HepG2 (cell line): ENCODE results near the gene ARHGEF40. TPM values are rescaled to one million over a fixed set of nuclear protein-coding genes. Genes with fewer than 3 reads are reported as not detected.

ENCODE experiments used
- CENPT ChIP-seq: sonication (generic); formaldehyde crosslinking; IDR thresholded peaks from 2 replicates; pipeline ENCODE4 v1.8.0; 2022; ENCODE audit warnings: low read depth, mild to moderate bottlenecking, moderate library complexity, missing genetic modification reagents
- CENPX ChIP-seq: sonication (generic); formaldehyde crosslinking; IDR thresholded peaks from 2 replicates; pipeline ENCODE4 v1.9.0; 2021; ENCODE audit warnings: mild to moderate bottlenecking, missing genetic modification reagents, moderate library complexity
- DNMT3B ChIP-seq: conservative IDR thresholded peaks from 2 replicates; pipeline ENCODE4 v1.6.1; 2016; ENCODE audit warnings: missing biosample characterization, control low read depth
- FOSL2 ChIP-seq: sonication (generic); formaldehyde crosslinking; IDR thresholded peaks from 2 replicates; pipeline ENCODE4 v1.4.0; 2020; ENCODE audit warnings: missing genetic modification reagents
- IKZF5 ChIP-seq: IDR thresholded peaks from 2 replicates; pipeline ENCODE4 v1.6.1; 2018; ENCODE audit warnings: missing genetic modification reagents, mild to moderate bottlenecking, missing compliant biosample characterization
- KDM5B ChIP-seq: sonication (generic); formaldehyde crosslinking; IDR thresholded peaks from 2 replicates; pipeline ENCODE4 v1.4.0; 2020; ENCODE audit warnings: missing genetic modification reagents, mild to moderate bottlenecking, borderline replicate concordance
- MIER2 ChIP-seq: IDR thresholded peaks from 2 replicates; pipeline ENCODE4 v1.6.1; 2016; ENCODE audit warnings: missing biosample characterization, missing genetic modification reagents
- MXD1 ChIP-seq: sonication (generic); formaldehyde crosslinking; IDR thresholded peaks from 2 replicates; pipeline ENCODE4 v1.4.0; 2020; ENCODE audit warnings: mild to moderate bottlenecking, missing genetic modification reagents
- PLSCR1 ChIP-seq: sonication (generic); formaldehyde crosslinking; IDR thresholded peaks from 2 replicates; pipeline ENCODE4 v1.5.0; 2020; ENCODE audit warnings: missing genetic modification reagents, mild to moderate bottlenecking, borderline replicate concordance
- POLR2A ChIP-seq, 2 experiments: IDR thresholded peaks; 2 replicates each; pipeline ENCODE4 v1.6.1; 2011; ENCODE audit warnings: low read depth in 2 of 2, low read length in 2 of 2, mild to moderate bottlenecking in 1 of 2, moderate library complexity in 1 of 2; ENCODE audit not compliant: insufficient read depth in 1 of 2
- PRDM15 ChIP-seq: sonication (generic); formaldehyde crosslinking; IDR thresholded peaks from 2 replicates; pipeline ENCODE4 v1.4.0; 2020; ENCODE audit warnings: missing genetic modification reagents
- RAD51 ChIP-seq: fragments of 450-650 bp; IDR thresholded peaks from 2 replicates; pipeline ENCODE4 v1.6.1; 2016; ENCODE audit warnings: borderline replicate concordance
- RFXANK ChIP-seq: IDR thresholded peaks from 2 replicates; pipeline ENCODE4 v1.6.1; 2016
- SMAD3 ChIP-seq: sonication (generic); formaldehyde crosslinking; IDR thresholded peaks from 2 replicates; pipeline ENCODE4 v1.4.0; 2020; ENCODE audit warnings: missing genetic modification reagents
- SSRP1 ChIP-seq: IDR thresholded peaks from 2 replicates; pipeline ENCODE4 v1.6.1; 2016; ENCODE audit warnings: control low read depth
- SUZ12 ChIP-seq: fragments of 150-350 bp; IDR thresholded peaks from 2 replicates; pipeline ENCODE4 v1.6.1; 2014; ENCODE audit warnings: low read depth, low read length
- ZNF101 ChIP-seq: sonication (generic); formaldehyde crosslinking; IDR thresholded peaks from 2 replicates; pipeline ENCODE4 v1.4.0; 2020; ENCODE audit warnings: mild to moderate bottlenecking, low read depth, missing genetic modification reagents, borderline replicate concordance
- ZNF337 ChIP-seq: sonication (generic); formaldehyde crosslinking; IDR thresholded peaks from 2 replicates; pipeline ENCODE4 v1.5.1; 2020; ENCODE audit warnings: missing genetic modification reagents, low read depth, mild to moderate bottlenecking, borderline replicate concordance
- ZNF501 ChIP-seq: sonication (generic); formaldehyde crosslinking; IDR thresholded peaks from 2 replicates; pipeline ENCODE4 v1.5.1; 2020; ENCODE audit warnings: mild to moderate bottlenecking, moderate library complexity, missing genetic modification reagents
- ZNF567 ChIP-seq: sonication (generic); formaldehyde crosslinking; IDR thresholded peaks from 2 replicates; pipeline ENCODE4 v1.8.1; 2023; ENCODE audit warnings: mild to moderate bottlenecking, missing genetic modification reagents, borderline replicate concordance
- ZNF572 ChIP-seq: sonication (generic); formaldehyde crosslinking; IDR thresholded peaks from 2 replicates; pipeline ENCODE4 v1.5.1; 2020; ENCODE audit warnings: mild to moderate bottlenecking, missing genetic modification reagents
- polyA plus RNA-seq, 8 experiments: library from polyadenylated mRNA; depleted of rRNA in 3 of 8; stranded (reverse) in 7 of 8; unstranded in 1 of 8; fragments of >200 nt; fragmentation: Illumina TruSeq in 4 of 8; extraction: Trizol in 4 of 8; gene quantifications; 2 replicates each; pipeline versions ENCODE4 v1.2.1 to v1.2.3, GENCODE V29; 2011 to 2016; ENCODE audit warnings: low read depth in 4 of 8, missing spikeins in 1 of 8, mixed read lengths in 1 of 8; ENCODE audit not compliant: insufficient read depth in 1 of 8
- total RNA-seq, 5 experiments: library from RNA; depleted of rRNA; stranded (reverse); fragments of >200 nt; fragmentation: Illumina TruSeq; extraction: Trizol; gene quantifications; 2 replicates each; pipeline ENCODE4 v1.2.3, GENCODE V29; 2016; ENCODE audit warnings: low read depth in 1 of 5
- TF ChIP-seq, protein P1 (sequence below): sonication (generic); formaldehyde crosslinking; IDR thresholded peaks from 2 replicates; pipeline ENCODE4 v1.8.1; 2023; ENCODE audit warnings: missing genetic modification reagents, mild to moderate bottlenecking, borderline replicate concordance
- TF ChIP-seq, protein P2 (sequence below): sonication (generic); formaldehyde crosslinking; conservative IDR thresholded peaks from 2 replicates; pipeline ENCODE4 v1.8.0; 2022; ENCODE audit warnings: missing genetic modification reagents

The ARHGEF40 gene
- total and polyA plus RNA-seq, 2 of the 13 experiments (the other 11 are each of a cell fraction or from before 2014, with no cell fraction given): 28.1 to 78.1 TPM

GRCh38 chr14:21103710-21104447, 33.8 kb downstream of the ARHGEF40 start (continued):
- TF ChIP-seq ZNF101 (CRISPR knock-in tag): peak; percentile 96
- peak; percentile 98 for TF ChIP-seq MXD1 (CRISPR knock-in tag)
- TF ChIP-seq SUZ12: no peak
- TF ChIP-seq ZNF501: peak; percentile 99
- peak; percentile 96 for TF ChIP-seq CENPT
- TF ChIP-seq, protein P1, sequence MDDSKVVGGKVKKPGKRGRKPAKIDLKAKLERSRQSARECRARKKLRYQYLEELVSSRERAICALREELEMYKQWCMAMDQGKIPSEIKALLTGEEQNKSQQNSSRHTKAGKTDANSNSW: peak; percentile 99
- peak; percentile 100 for TF ChIP-seq KDM5B (CRISPR knock-in tag)
- TF ChIP-seq IKZF5 (CRISPR knock-in tag): peak; percentile 99
- peak; percentile 99 for TF ChIP-seq ZNF337 (CRISPR knock-in tag)
- TF ChIP-seq MIER2 (CRISPR knock-in tag): peak; percentile 64; the same call in 1 of the 2 replicates
- TF ChIP-seq RAD51: no peak
- peak; percentile 90 for TF ChIP-seq RFXANK (CRISPR knock-in tag)
- 0 out of 2 replicates have a peak, but pooled peaks have one; percentile 17 for TF ChIP-seq ZNF572 (CRISPR knock-in tag)
- peak; percentile 83; the same call in 1 of the 2 replicates for TF ChIP-seq PLSCR1 (CRISPR knock-in tag)
- peak; percentile 77; the same call in 1 of the 2 replicates for TF ChIP-seq SSRP1 (CRISPR knock-in tag)
- no peak for TF ChIP-seq CENPX (CRISPR knock-in tag)
- peak; percentile 69 for TF ChIP-seq PRDM15 (CRISPR knock-in tag)
- peak; percentile 89 for TF ChIP-seq SMAD3
- TF ChIP-seq ZNF567 (CRISPR knock-in tag): peak; percentile 96
- TF ChIP-seq POLR2A (IDR thresholded peaks at IDR 0.05; ENCODE audit: insufficient read depth in 1 of 2, low read depth in 2 of 2, low read length in 2 of 2): peak in 1 of 2 experiments; percentile 95; a peak in 2 of 4 replicates
- TF ChIP-seq FOSL2: peak; percentile 97
- peak; percentile 92 for TF ChIP-seq DNMT3B (CRISPR knock-in tag)
- TF ChIP-seq, protein P2, sequence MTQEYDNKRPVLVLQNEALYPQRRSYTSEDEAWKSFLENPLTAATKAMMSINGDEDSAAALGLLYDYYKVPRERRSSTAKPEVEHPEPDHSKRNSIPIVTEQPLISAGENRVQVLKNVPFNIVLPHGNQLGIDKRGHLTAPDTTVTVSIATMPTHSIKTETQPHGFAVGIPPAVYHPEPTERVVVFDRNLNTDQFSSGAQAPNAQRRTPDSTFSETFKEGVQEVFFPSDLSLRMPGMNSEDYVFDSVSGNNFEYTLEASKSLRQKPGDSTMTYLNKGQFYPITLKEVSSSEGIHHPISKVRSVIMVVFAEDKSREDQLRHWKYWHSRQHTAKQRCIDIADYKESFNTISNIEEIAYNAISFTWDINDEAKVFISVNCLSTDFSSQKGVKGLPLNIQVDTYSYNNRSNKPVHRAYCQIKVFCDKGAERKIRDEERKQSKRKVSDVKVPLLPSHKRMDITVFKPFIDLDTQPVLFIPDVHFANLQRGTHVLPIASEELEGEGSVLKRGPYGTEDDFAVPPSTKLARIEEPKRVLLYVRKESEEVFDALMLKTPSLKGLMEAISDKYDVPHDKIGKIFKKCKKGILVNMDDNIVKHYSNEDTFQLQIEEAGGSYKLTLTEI: no peak
